BJ (cell line): Measurements from ENCODE around the gene NSDHL. TPM values are rescaled to one million over a fixed set of nuclear protein-coding genes. Genes with fewer than 3 reads are reported as not detected.
"Not testable (repeated sequence)": the region's sequence is repeated elsewhere in the genome, so short reads cannot be mapped to it uniquely, and the experiment has no call there.

ENCODE experiments used
- CTCF ChIA-PET: fragments of 350-600 bp; formaldehyde crosslinking; extraction: SDS; loops from one replicate; lab custom pipeline; 2021; ENCODE audit warnings: antibody characterized with exemption, inconsistent platforms; lab: Yijun Ruan, JAX
- POLR2A ChIA-PET: fragments of 300-600 bp; sonication (Branson Sonifier 250); formaldehyde crosslinking; extraction: SDS; loops from one replicate; lab custom pipeline; 2021; ENCODE audit warnings: antibody characterized with exemption; lab: Charles Lee
- DNase-seq: peaks from one replicate; pipeline ENCODE4 v3.0.0-alpha.2; 2011; ENCODE audit warnings: low read depth
- H3K27me3 ChIP-seq: 2 replicates; pipeline ENCODE4 v1.6.0; 2011; ENCODE audit warnings: low read length; ENCODE audit not compliant: control insufficient read depth, insufficient read depth
- H3K36me3 ChIP-seq: 2 replicates; pipeline ENCODE4 v1.5.1; 2011; ENCODE audit warnings: low read length; ENCODE audit not compliant: control insufficient read depth, insufficient read depth
- H3K4me3 ChIP-seq: 2 replicates; pipeline ENCODE4 v1.5.1; 2011; ENCODE audit warnings: low read depth, mild to moderate bottlenecking, control low read depth, low read length
- polyA plus RNA-seq: library from polyadenylated mRNA; depleted of rRNA; stranded (reverse); fragments of >200 nt; gene quantifications from 2 replicates; pipeline ENCODE4 v1.2.3, GENCODE V29; 2011
- TF ChIP-seq, protein P1 (sequence below): IDR thresholded peaks from 2 replicates; pipeline ENCODE4 v1.5.1; 2011; ENCODE audit warnings: low read depth, mild to moderate bottlenecking, control low read depth, inconsistent platforms, low read length, moderate library complexity; ENCODE audit not compliant: insufficient read depth

Gene NSDHL
- polyA plus RNA-seq, 1 experiment = 13.7 TPM

DNA sequence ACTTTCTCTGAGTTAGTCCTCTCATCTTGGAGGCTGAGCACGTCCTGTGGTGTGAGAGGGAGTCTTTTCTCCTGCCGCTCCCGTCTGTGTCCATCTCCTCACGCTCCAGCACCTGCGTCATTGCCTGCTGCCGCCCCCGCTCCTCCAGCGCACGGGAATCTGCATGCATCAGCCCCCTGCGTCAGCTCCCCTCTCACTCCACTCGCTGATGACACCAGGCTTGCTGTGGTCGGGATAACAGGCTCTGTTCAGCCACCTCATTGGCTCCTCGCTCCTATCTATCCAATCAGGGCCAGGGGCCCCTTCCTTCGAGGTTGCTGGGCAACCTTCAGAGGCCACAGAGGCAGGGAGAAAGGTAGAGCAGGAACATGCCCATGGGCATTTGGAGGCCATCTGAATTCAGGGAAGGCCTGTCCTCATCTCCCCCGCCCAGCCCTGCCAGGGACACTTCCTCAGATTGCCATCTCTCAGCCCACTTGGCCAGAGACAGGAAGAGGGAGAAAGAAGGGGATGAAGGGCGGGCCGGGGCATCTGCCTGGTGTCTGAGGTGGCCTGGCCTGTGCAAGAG is 76.3 kb downstream of the NSDHL start:
- no peak overlapping the region for H3K4me3 ChIP-seq
- DNase-seq = no peak
- TF ChIP-seq, protein P1, sequence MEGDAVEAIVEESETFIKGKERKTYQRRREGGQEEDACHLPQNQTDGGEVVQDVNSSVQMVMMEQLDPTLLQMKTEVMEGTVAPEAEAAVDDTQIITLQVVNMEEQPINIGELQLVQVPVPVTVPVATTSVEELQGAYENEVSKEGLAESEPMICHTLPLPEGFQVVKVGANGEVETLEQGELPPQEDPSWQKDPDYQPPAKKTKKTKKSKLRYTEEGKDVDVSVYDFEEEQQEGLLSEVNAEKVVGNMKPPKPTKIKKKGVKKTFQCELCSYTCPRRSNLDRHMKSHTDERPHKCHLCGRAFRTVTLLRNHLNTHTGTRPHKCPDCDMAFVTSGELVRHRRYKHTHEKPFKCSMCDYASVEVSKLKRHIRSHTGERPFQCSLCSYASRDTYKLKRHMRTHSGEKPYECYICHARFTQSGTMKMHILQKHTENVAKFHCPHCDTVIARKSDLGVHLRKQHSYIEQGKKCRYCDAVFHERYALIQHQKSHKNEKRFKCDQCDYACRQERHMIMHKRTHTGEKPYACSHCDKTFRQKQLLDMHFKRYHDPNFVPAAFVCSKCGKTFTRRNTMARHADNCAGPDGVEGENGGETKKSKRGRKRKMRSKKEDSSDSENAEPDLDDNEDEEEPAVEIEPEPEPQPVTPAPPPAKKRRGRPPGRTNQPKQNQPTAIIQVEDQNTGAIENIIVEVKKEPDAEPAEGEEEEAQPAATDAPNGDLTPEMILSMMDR = no peak
- ChIA-PET POLR2A (no interaction called here), CTCF (interaction anchor here (0.9 to 2.0 kb wide), 3 partner anchors 8 to 34 kb away, joined by 3 to 12 read pairs (median 3); no protein-coding TSS in a partner anchor)
- H3K27me3 ChIP-seq = no peaks in the 10 kb centered on the region
- H3K36me3 ChIP-seq = no peaks in the 10 kb centered on the region

DNA sequence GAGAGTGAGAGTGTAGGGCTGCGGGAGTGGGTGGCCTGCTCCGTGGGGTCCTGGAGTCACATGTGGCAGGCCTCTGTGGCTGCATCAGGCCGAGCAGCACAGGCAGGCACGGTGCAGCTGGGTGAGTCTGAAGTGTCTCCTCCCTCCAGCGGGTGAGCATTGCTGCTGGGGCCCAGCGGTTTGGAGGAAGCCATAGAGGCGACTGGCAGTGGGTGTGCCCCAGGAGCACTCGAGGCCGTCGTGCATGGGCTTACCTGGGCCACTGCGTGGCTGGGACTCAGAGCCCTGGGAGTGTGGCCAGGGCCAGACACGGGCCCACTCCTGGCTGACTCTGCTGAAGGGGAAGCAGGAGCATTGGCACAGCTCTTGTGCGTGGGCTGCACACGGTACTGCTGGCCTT is 77.6 kb downstream of the NSDHL start:
- TF ChIP-seq, protein P1 = no peak
- no peaks in the 10 kb centered on the region for H3K27me3 ChIP-seq
- POLR2A ChIA-PET = no interaction called here
- no peak overlapping the region for H3K4me3 ChIP-seq
- no peaks in the 10 kb centered on the region for H3K36me3 ChIP-seq
- CTCF ChIA-PET = no interaction called here
- no peak for DNase-seq

DNA sequence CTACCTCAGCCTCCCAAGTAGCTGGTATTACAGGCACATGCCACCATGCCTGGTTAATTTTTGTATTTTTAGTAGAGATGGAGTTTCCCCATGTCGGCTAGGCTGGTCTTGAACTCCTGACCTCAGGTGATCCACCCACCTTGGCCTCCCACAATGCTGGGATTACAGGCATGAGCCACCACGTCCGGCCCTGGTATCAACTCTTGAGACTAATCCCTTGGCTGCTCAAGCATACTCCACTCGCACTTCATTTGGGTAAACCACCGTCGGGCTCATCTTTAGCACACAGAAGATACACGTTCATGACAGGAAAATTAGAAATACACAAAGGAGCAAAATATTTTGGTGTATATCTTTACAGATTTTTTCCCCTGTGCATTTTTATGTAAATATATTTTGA is 79.2 kb downstream of the NSDHL start:
- POLR2A ChIA-PET, H3K27me3 ChIP-seq, H3K4me3 ChIP-seq, H3K36me3 ChIP-seq, CTCF ChIA-PET, DNase-seq: not testable (repeated sequence)

DNA sequence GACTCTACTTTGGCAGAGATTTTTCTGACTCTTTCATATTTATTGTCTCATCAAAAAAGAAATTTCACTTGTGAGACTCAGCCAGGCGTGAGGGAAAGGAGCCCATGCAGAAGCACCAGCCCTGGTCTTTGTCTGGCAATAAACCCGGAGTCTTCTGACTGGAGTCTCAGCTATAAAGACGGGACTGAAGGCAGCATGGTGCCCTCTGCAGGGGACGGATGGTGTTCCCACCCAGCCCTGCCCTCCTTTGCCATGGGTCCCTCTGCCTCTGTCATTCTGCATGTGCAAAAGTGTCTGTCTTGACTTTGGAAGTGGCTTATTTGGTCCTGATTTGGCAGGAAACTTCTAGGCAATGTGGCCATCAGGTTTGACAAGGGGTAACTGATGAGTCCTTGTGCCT is 81.2 kb downstream of the NSDHL start:
- Histone ChIP-seq H3K27me3 (no peaks in the 10 kb centered on the region), H3K36me3 (no peaks in the 10 kb centered on the region), H3K4me3 (no peak overlapping the region)
- ChIA-PET CTCF (interaction anchor here (1.1 kb wide), 1 partner anchor 8 kb away, joined by 3 read pairs; no protein-coding TSS in a partner anchor), POLR2A (no interaction called here)
- TF ChIP-seq, protein P1 = no peak
- DNase-seq = no peak

DNA sequence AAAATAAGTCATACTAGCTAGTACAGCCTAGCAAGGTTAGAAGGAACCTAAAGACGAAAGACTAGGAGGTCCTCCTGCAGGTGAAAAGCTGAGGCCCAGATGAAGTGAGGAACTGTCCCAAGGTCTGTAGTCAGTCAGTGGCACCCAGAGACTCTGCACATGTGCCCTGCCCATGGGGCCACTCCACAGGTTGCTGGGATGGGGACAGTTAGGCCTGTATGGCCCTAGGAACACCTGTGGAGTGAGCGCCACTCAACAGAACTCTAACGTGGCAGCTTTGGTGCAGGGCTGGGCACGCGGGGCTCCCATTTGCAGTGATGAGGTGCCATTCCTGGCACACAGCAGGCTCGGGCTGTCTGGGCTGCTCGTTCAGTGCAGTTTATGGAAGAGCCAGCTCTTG is 81.8 kb downstream of the NSDHL start:
- no peak for DNase-seq
- ChIA-PET CTCF (interaction anchor here (1.1 kb wide), 1 partner anchor 9 kb away, joined by 3 read pairs; no protein-coding TSS in a partner anchor), POLR2A (no interaction called here)
- TF ChIP-seq, protein P1 = no peak
- no peak overlapping the region for H3K4me3 ChIP-seq
- H3K36me3 ChIP-seq = no peaks in the 10 kb centered on the region
- no peaks in the 10 kb centered on the region for H3K27me3 ChIP-seq

DNA sequence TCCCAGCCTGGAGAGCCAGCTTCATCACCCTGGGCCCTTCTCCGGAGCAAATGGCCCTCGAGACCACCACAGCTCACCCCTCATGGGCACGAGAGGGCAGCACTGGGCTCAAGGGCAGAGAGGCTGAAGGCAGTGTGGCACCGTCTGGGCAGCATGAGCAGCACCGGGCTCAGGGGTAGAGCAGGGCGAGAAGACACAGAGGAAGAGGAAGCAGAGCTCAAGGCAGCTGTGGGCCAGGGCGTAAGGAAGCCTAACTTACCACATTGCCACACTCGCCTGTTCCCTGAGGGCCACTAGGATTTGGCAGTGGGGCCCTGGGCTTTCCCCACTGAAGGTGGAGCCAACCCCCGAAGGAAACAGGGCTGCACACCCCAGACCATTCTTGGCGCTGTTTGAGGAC is 82.5 kb downstream of the NSDHL start:
- no peaks in the 10 kb centered on the region for H3K36me3 ChIP-seq
- DNase-seq = no peak
- H3K4me3 ChIP-seq = no peak overlapping the region
- TF ChIP-seq, protein P1 = no peak
- no peaks in the 10 kb centered on the region for H3K27me3 ChIP-seq
- ChIA-PET CTCF (interaction anchor here (1.0 to 2.5 kb wide), 2 partner anchors 7 to 14 kb away, joined by 4 to 12 read pairs; no protein-coding TSS in a partner anchor), POLR2A (no interaction called here)
